Stimulated activated naive CD8-positive, alpha-beta T cell treated with anti-CD3 and anti-CD28 coated beads, Interleukin-15, amount 100 ng/mL, for 72 hours (primary cell): Measurements from ENCODE around the gene SACS.
A peak's percentile ranks its signal among the peaks of the same experiment; 100 is the strongest.

Experiments used
- ATAC-seq: fragments of 150-1000 bp; cut with Tn5 transposase; 2 replicates; pipeline ENCODE4 v1.10.0; 2021; ENCODE audit warnings: mild to moderate bottlenecking, moderate library complexity
- DNase-seq, 2 donors: peaks; one replicate each; pipeline ENCODE4 v3.0.0; 2021 to 2022
- H3K27ac Mint-ChIP-seq, 2 donors: one replicate each; pipeline ENCODE4 v1.8.0; 2022; ENCODE audit warnings: mild to moderate bottlenecking in 2 of 2, mixed read lengths in 2 of 2, moderate library complexity in 2 of 2
- H3K27me3 Mint-ChIP-seq: one replicate; pipeline ENCODE4 v1.8.0; 2022; ENCODE audit warnings: mixed read lengths
- H3K4me1 Mint-ChIP-seq: one replicate; pipeline ENCODE4 v1.8.0; 2022; ENCODE audit warnings: mild to moderate bottlenecking, mixed read lengths
- H3K4me3 Mint-ChIP-seq, 2 donors: one replicate each; pipeline ENCODE4 v1.8.0; 2022; ENCODE audit warnings: mild to moderate bottlenecking in 2 of 2, mixed read lengths in 2 of 2, moderate library complexity in 1 of 2
- H3K9me3 Mint-ChIP-seq, 2 donors: one replicate each; pipeline ENCODE4 v1.8.0; 2022; ENCODE audit warnings: mixed read lengths in 2 of 2

The SACS gene

DNA sequence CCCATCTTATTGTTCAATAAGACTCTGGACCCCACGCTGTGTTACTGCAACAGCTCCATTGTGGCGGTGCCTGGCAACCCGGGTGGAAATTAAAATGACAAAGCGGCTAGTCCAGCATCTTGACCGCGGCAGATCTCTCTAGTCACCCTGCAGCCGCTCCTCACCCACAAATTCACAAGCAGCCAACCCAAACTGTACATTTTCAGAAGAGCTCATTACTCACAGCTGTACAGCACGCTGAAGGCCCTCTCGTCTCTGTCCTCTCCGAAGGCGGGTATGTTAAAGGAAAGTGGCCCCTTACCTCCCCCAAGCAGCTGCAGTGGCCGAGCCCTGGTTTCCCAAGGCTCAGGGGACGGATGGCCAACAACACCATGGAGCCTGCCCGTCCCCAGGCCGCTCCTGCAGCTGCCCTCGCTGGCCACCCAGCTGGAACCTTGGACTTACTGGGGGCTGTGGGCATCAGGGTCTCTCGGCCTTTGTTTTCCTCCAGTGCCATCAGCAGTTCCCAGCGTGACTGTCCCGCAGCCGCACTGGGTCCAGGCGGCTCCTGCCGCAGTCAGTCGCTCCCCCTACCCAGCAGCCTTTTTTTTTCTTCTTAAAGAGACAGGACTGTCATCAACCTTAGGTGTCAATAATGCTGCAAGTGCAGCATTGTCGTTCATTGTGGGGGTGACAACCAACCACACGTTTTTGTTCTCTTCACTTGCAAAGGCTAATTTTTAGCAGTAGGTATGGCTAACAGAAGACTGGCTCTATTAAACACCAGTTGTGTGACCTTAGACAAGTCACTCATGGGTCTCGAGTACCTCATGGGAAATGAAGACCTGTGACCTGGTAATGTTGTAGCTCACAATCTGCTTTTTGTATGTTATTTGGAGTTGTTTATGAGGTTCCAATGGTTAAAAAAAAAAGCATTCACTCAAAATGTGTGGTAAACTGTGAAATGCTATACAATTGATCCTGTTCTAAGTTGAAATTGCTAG, at the start of gene SACS:
TSS of gene SACS (minus strand) at position 532 of the 983 bp plus-strand sequence. CDS start 22,463 bp downstream, outside the sequence.
- Mint-ChIP-seq H3K9me3 (no peaks in the 10 kb centered on the region), H3K4me3 (peak within 1 kb of the TSS; percentile 54 to 66), H3K27me3 (peaks cover 40% of the 10 kb centered on the region), H3K4me1 (peaks cover 10% of the 10 kb centered on the region), H3K27ac (peak within 1 kb of the TSS in 1 of 2 donors; percentile 4)
- DNase-seq (no peak), ATAC-seq (no peak)

DNA sequence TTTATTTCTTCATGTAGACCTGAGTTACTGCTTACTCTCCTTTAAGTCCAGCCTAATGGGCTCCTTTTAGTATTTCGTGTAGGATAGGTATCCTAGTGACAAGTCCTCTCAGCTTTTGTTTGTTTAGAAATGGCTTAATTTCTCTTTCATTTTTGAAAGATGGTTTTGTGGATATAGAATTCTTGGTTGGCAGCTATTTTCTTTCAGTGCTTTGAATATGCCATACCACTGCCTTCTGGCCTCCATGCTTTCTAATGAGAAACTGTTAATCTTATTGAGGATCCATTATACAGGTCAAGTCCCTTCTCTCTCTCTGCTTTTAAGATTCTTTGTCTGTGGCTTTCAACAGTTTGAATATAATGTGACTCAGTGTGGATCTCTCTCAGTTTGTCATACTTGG, 46.8 kb upstream of the SACS start:
- no peak for ATAC-seq
- Mint-ChIP-seq H3K27me3 (peaks cover 8% of the 10 kb centered on the region), H3K4me1 (no peaks in the 10 kb centered on the region), H3K27ac (no peak overlapping the region), H3K9me3 (peaks cover 15 to 19% of the 10 kb centered on the region in 2 donors), H3K4me3 (no peak overlapping the region)
- no peak for DNase-seq

DNA sequence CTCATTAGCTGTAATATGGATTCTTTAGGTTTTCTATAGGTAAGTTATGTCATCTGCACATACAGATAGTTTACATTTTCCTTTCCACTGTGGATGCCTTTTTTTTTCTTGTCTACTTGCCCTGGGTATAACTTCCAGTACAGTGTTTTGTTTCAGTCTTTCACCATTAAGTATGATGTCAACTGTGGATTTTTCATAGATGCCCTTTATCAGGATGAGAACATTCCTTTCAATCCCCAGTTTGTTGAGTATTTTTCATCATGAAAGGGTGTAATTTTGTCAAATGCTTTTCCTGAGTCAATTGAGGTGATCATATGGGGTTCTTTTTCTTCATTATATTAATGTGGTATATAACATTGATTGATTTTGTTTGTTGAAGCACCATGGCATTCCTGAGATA, 43.6 kb upstream of the SACS start:
- peaks cover 13 to 19% of the 10 kb centered on the region in 2 donors for H3K9me3 Mint-ChIP-seq
- H3K27me3 Mint-ChIP-seq, result no peaks in the 10 kb centered on the region
- DNase-seq, result no peak
- ATAC-seq, result no peak
- no peak overlapping the region for H3K27ac Mint-ChIP-seq
- no peak overlapping the region for H3K4me3 Mint-ChIP-seq
- no peaks in the 10 kb centered on the region for H3K4me1 Mint-ChIP-seq

DNA sequence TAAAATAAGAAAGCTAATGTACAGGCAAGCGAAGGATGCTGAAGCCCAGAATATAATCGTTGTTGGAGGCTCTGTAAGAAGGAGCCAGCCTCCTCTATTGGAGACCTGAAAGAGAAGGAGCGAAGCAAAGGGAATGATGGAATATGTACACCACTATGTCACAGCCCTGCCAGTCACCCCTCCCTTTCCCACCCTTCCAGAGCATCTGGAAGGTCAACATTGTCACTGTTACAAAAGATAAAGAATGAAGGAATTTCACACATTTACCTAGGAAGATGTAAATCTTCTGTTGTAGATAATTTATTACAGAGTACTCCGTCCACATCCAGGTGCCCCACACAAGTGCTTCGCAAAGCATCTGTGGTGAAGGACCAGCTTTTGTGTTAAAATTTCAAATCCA, 39.7 kb upstream of the SACS start:
- H3K9me3 Mint-ChIP-seq, result no peaks in the 10 kb centered on the region
- no peak for DNase-seq
- ATAC-seq, result no peak
- no peak overlapping the region for H3K27ac Mint-ChIP-seq
- no peaks in the 10 kb centered on the region for H3K4me1 Mint-ChIP-seq
- H3K27me3 Mint-ChIP-seq, result peaks cover 8% of the 10 kb centered on the region
- H3K4me3 Mint-ChIP-seq, result no peak overlapping the region

DNA sequence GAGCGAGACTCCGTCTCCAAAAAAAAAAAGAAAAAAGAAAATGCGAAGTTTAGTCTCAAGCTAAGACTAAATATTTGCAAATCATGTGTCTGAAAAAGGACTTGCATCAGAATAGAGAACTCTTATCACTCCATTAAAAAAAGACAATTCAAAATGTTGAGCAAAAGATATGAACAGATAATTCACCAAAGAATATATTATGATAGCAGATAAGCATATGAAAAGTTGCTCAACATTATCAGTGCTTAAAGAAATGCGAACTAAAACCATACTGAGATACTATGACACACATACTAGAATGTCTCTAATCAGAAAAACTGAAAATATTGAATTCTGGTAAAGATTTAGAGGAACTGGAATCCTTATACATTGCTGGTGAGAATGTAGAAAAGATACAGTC, 38.7 kb upstream of the SACS start:
- H3K4me1 Mint-ChIP-seq, result peaks cover 2% of the 10 kb centered on the region
- no peak overlapping the region for H3K27ac Mint-ChIP-seq
- peaks cover 8% of the 10 kb centered on the region for H3K27me3 Mint-ChIP-seq
- ATAC-seq (no peak), DNase-seq (no peak)
- no peaks in the 10 kb centered on the region for H3K9me3 Mint-ChIP-seq
- no peak overlapping the region for H3K4me3 Mint-ChIP-seq

DNA sequence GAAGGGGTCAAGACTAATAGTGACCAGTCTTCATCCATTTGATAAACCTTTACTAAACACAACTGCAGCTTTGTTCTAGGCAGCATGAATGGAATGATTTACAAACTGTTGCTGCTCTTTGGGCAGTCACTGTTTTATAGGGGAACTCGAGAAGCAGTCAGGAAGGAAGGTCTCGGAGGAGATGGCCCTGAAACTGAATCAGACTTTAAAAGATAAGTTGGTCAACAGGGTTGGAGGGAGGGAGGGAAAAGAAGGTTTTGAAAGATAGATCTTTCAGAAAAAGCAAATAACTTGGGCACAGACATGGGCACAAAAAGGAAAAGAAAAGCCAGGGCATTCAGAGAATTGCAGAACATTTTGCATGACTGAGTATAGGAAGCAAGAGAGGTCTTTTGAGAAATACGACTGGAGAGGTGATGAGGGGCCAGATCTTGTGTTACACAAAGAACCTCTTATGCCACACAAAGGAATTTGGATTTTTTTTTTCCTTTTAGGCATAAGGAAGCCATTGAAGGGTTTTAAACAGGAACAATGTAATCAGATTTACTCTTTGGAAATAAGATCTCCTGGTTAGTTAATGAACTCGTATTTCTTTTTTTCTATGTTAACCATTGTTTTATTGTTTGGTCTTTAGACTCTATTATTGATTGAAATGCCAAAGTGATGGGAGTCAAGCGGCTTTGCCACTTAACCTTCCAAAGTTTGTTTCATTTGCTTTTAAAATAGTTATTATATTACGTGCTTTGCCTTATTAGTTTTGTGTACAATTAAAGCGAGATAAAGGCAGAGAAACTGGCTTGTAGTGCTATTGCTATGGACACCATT, 37.5 kb upstream of the SACS start:
- no peak overlapping the region for H3K4me3 Mint-ChIP-seq
- H3K27me3 Mint-ChIP-seq, result peaks cover 9% of the 10 kb centered on the region
- H3K9me3 Mint-ChIP-seq, result no peaks in the 10 kb centered on the region
- no peak overlapping the region for H3K27ac Mint-ChIP-seq
- DNase-seq (no peak), ATAC-seq (no peak)
- H3K4me1 Mint-ChIP-seq, result peaks cover 9% of the 10 kb centered on the region

DNA sequence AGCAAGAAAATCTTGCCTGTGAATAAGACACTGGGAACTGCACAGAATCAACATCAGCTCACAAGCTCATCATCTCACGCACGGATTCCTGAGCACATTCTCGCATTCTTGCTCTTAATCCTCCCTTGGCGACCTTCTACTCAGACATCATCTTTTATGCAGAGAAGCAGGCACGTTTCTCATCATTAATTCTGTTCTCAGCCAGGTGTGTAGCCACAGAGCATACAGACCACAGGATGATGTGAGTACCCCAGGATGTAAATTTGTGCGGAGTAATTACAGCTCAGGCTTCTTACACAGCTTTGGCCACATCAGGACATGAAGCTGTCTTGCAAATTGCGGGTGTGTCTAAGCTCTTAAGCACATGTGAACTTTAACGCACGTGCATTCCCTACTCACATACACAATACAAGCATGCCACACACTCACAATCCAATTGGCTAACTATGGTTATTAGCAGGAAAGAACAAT, 36.5 kb upstream of the SACS start:
- peaks cover 19% of the 10 kb centered on the region for H3K27me3 Mint-ChIP-seq
- H3K4me1 Mint-ChIP-seq, result peaks cover 12% of the 10 kb centered on the region
- DNase-seq, result no peak
- H3K27ac Mint-ChIP-seq, result no peak overlapping the region
- no peak overlapping the region for H3K4me3 Mint-ChIP-seq
- H3K9me3 Mint-ChIP-seq, result peaks cover 0 to 1% of the 10 kb centered on the region in 2 donors
- no peak for ATAC-seq

GRCh38 chr13:23468811-23469210, 35.3 kb upstream of the SACS start:
- no peak overlapping the region for H3K27ac Mint-ChIP-seq
- H3K4me3 Mint-ChIP-seq, result no peak overlapping the region
- peaks cover 0 to 4% of the 10 kb centered on the region in 2 donors for H3K9me3 Mint-ChIP-seq
- peaks cover 20% of the 10 kb centered on the region for H3K27me3 Mint-ChIP-seq
- DNase-seq (no peak), ATAC-seq (no peak)
- H3K4me1 Mint-ChIP-seq, result peaks cover 12% of the 10 kb centered on the region

DNA sequence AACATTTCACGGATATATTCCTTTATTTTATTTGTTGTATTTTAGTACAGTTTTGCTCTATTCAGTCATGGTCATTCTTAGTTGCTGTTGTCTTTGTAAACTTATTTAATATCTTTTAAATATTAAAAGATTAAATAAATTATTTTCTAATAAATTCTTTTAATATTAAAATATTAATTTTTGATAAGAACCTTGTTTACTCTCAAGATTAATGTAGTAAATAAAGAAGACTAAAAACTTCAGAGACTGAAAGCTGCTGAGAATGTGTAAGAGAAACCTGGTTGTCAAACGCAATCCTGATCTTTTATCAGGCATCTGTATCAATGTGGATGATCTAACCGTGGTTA, 34.4 kb upstream of the SACS start:
- Mint-ChIP-seq H3K4me3 (no peak overlapping the region), H3K27me3 (peaks cover 20% of the 10 kb centered on the region), H3K9me3 (peaks cover 0 to 4% of the 10 kb centered on the region in 2 donors), H3K4me1 (peaks cover 12% of the 10 kb centered on the region), H3K27ac (no peak overlapping the region)
- DNase-seq (no peak), ATAC-seq (no peak)

- DNase-seq (no peak), ATAC-seq (no peak)
- peak overlapping the region in 1 of 2 donors; percentile 48 for H3K4me3 Mint-ChIP-seq
- peaks cover 12% of the 10 kb centered on the region for H3K4me1 Mint-ChIP-seq
- peaks cover 20% of the 10 kb centered on the region for H3K27me3 Mint-ChIP-seq
- H3K27ac Mint-ChIP-seq, result no peak overlapping the region
- H3K9me3 Mint-ChIP-seq, result peaks cover 0 to 4% of the 10 kb centered on the region in 2 donors
Observed at GRCh38 chr13:23467048-23467931, 33.8 kb upstream of the SACS start.

DNA sequence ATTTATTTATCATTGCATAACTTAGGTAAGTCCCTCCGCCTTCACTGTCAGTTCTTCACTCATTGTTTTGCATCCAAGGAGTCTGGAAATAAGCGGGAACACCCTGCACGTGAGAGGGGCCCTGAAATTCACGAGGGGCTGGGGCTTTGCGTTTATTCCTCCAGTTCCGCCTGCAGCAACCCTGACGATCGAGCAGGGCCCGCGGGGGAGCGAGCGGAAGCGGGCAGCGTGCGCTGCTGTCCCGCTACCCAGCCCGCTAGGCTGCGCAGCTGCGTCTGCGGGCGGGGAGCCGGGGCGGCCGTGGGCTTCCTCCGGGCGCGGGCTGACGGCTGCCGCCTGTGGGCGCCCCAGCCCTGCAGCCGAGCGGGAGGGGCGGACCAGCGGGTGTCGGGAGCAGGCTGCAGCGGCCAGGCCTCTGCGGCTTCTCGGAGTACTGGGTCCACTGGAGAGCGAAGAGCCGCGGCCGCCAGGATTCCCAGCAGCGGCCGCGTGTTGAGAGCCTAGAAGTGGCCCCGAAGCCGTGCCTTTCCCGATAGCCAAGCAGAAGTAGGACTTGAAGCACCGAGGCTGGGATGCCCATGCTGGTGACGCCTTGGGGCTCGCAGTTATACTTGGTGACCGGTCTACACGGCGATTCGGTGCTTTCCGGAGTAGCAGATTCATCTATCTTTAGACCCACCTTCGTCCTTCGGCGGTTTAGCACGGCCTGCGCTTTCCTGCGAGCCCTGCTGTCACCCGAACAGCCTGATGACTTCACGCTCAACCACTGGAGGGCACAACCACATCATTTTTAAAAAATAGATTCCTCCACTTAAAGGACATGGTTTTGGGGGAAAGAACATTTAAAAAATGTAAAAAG, 32.9 kb upstream of the SACS start:
- peaks cover 0 to 4% of the 10 kb centered on the region in 2 donors for H3K9me3 Mint-ChIP-seq
- peak overlapping the region in 1 of 2 donors; percentile 22 for H3K27ac Mint-ChIP-seq
- peak; percentile 94 for ATAC-seq
- peak overlapping the region; percentile 68 to 83 for H3K4me3 Mint-ChIP-seq
- H3K4me1 Mint-ChIP-seq, result peaks cover 12% of the 10 kb centered on the region
- DNase-seq, result peak; percentile 66 to 69
- peaks cover 20% of the 10 kb centered on the region for H3K27me3 Mint-ChIP-seq

DNA sequence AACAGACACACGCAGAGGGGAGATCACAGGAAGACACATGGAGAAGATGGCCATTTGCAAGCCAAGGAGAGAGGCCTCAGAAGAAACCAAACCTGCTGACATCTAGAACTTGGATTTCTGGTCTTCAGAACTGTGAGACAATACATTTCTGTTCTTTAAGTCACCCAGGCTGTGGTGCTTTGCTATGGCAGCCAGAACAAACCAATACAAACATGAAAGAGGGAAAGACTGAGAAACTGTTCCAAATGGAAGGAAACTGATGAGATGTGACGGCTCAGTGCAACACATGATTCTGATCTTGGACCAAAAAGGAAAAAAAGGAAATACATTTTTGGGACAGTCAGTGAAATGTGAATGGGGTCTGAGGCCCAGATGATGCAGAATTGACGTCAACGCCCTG, 30.2 kb upstream of the SACS start:
- Mint-ChIP-seq H3K27ac (no peak overlapping the region), H3K4me3 (no peak overlapping the region), H3K27me3 (peaks cover 13% of the 10 kb centered on the region), H3K9me3 (peaks cover 0 to 4% of the 10 kb centered on the region in 2 donors), H3K4me1 (peaks cover 12% of the 10 kb centered on the region)
- no peak for ATAC-seq
- no peak for DNase-seq

GRCh38 chr13:23462815-23463559, 29.5 kb upstream of the SACS start:
- ATAC-seq (no peak), DNase-seq (no peak)
- peaks cover 12% of the 10 kb centered on the region for H3K4me1 Mint-ChIP-seq
- peaks cover 13% of the 10 kb centered on the region for H3K27me3 Mint-ChIP-seq
- H3K27ac Mint-ChIP-seq, result no peak overlapping the region
- peaks cover 0 to 4% of the 10 kb centered on the region in 2 donors for H3K9me3 Mint-ChIP-seq
- H3K4me3 Mint-ChIP-seq, result no peak overlapping the region

DNA sequence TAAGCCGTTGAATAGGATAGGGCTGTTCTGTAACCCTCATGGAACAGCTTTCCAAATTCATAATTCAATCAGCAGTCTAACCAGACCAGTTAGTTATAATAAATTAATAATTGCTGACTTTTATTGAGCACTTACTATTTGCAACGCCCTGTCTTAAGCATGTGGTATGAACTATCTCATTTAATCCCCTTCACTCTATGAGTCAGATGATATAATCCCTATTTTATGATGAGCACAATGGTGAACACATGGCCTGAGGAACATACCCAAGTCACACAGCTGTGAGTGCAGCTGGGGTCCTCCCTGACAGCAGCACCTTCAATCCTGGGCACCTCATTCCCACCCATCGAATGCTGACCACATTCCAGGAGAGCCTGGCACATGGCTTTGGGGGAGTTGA, 28.0 kb upstream of the SACS start:
- Mint-ChIP-seq H3K27me3 (peaks cover 13% of the 10 kb centered on the region), H3K4me3 (no peak overlapping the region), H3K4me1 (peaks cover 6% of the 10 kb centered on the region), H3K27ac (no peak overlapping the region), H3K9me3 (peaks cover 0 to 4% of the 10 kb centered on the region in 2 donors)
- no peak for ATAC-seq
- no peak for DNase-seq
